ENCODE results near the gene YY2. TPM values are rescaled to one million over a fixed set of nuclear protein-coding genes. Genes with fewer than 3 reads are reported as not detected.
A peak's percentile ranks its signal among the peaks of the same experiment; 100 is the strongest.

YY2 gene
- total and polyA plus RNA-seq, 5 experiments from 2014 or later, result 0.36 to 2.1 (median 0.62) TPM

DNA sequence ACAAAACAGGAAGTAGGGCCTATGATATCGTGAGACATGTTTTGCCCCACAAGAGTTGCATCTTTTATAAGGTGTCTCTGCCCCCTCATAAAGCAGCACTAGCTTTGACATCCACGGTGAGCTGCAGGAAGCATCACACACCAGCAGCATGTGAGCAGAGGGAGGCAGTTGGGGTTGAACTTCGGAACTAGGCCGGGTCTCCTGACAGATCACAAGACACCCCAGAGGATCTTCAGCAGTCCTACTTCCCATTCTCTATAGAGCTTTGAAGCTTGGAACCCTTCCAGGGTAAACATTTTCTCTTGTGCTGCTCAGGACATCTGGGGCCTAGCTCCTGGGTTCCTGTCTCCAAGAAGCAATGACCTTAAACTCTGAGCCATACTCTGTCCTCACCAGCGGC lies 27.5 kb downstream of the YY2 start:
- ATAC-seq (no peak), DNase-seq (no peak)
- Mint-ChIP-seq H3K27ac (no peak overlapping the region), H3K4me1 (peaks cover 0 to 3% (median 0%) of the 10 kb centered on the region in 4 donors), H3K36me3 (peaks cover 0 to 33% (median 13%) of the 10 kb centered on the region in 3 donors), H3K9me3 (peaks cover 0 to 2% (median 0%) of the 10 kb centered on the region in 9 donors), H3K4me3 (no peak overlapping the region), H3K27me3 (no peaks in the 10 kb centered on the region)
- POLR2A ChIA-PET, result no interaction called here

DNA sequence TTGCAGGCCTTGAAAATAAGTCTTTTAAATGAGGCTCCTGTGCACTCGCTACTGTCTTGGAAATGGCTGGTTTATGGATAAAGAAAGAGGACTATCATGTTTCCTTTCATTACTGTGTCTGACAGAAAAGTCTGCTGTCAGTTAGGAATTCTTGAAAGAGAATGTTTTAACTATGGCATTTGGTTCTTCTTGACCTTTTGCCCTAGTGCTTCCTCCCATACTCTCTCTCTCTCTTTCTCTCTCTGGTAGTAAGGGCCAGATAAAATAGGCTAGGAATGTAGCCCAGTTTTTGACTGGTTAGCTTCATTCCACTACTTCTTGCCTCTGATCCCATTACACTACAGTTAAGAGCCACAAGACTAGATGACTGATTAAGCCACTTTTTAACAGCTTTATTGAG lies 29.8 kb downstream of the YY2 start:
- H3K27ac Mint-ChIP-seq, result no peak overlapping the region
- POLR2A ChIA-PET, result interaction anchor here (1.1 kb wide), 1 partner anchor 57 kb away, joined by 3 read pairs; no protein-coding TSS in a partner anchor
- no peak overlapping the region for H3K4me3 Mint-ChIP-seq
- H3K27me3 Mint-ChIP-seq, result no peaks in the 10 kb centered on the region
- peaks cover 0 to 3% (median 0%) of the 10 kb centered on the region in 4 donors for H3K4me1 Mint-ChIP-seq
- no peak for ATAC-seq
- peaks cover 0 to 21% (median 14%) of the 10 kb centered on the region in 3 donors for H3K36me3 Mint-ChIP-seq
- peaks cover 0 to 2% (median 0%) of the 10 kb centered on the region in 9 donors for H3K9me3 Mint-ChIP-seq
- no peak for DNase-seq

- no peak for ATAC-seq
- Mint-ChIP-seq H3K36me3 (peaks cover 0 to 11% (median 1%) of the 10 kb centered on the region in 3 donors), H3K4me1 (no peaks in the 10 kb centered on the region), H3K27ac (no peak overlapping the region), H3K4me3 (no peak overlapping the region), H3K27me3 (no peaks in the 10 kb centered on the region), H3K9me3 (no peaks in the 10 kb centered on the region)
- no peak for DNase-seq
- POLR2A ChIA-PET, result no interaction called here
Measured at GRCh38 chrX:21905313-21905712, 49.5 kb downstream of the YY2 start.

DNA sequence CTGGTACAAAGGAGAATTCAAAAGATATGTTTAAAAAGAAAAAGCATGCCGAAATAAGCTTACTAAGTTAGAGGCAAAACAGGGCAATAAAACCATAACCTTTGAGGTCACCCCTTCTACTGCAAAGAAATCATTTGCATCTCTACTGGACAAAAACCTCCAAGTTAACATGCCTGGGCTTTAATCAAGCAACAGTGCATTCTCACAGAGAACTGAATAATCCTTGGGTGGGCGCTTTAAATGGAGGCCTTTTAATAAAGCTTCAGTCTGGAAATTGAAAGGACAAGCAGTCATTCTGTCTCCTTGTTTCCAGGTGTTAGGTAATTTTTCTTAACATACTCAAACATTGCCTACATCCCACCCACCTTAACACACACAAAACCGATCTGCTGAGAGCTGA lies 50.2 kb downstream of the YY2 start:
- POLR2A ChIA-PET, result no interaction called here
- Mint-ChIP-seq H3K9me3 (no peaks in the 10 kb centered on the region), H3K27me3 (no peaks in the 10 kb centered on the region), H3K4me3 (no peak overlapping the region), H3K4me1 (no peaks in the 10 kb centered on the region), H3K36me3 (peaks cover 0 to 11% (median 1%) of the 10 kb centered on the region in 3 donors), H3K27ac (peak overlapping the region in 1 of 10 donors; percentile 34)
- DNase-seq (no peak), ATAC-seq (no peak)

GRCh38 chrX:21907260-21907659 lies 51.5 kb downstream of the YY2 start:
- Mint-ChIP-seq H3K27ac (no peak overlapping the region), H3K36me3 (peaks cover 0 to 6% (median 0%) of the 10 kb centered on the region in 3 donors)
- POLR2A ChIA-PET, result no interaction called here

More at GRCh38 chrX:21907260-21907659, 51.5 kb downstream of the YY2 start:
- ATAC-seq (no peak), DNase-seq (no peak)
- H3K4me3 Mint-ChIP-seq, result no peak overlapping the region
- no peaks in the 10 kb centered on the region for H3K4me1 Mint-ChIP-seq
- H3K9me3 Mint-ChIP-seq, result no peaks in the 10 kb centered on the region
- no peaks in the 10 kb centered on the region for H3K27me3 Mint-ChIP-seq

Other genes with a start within 250 kb of the YY2 start
- gene KLHL34, start 197.7 kb upstream of the YY2 start, total RNA-seq, result 1 to 10 TPM; 3.5 to 3.8 TPM
- gene KLHL34, start 197.7 kb upstream of the YY2 start, polyA plus RNA-seq, result 1 to 10 TPM in 2 of 3 donors, under 1 TPM in 1; 0.91 to 2.5 (median 2.3) TPM
- gene SMPX, start 97.9 kb upstream of the YY2 start, total RNA-seq, result not detected
- gene SMPX, start 97.9 kb upstream of the YY2 start, polyA plus RNA-seq, result not detected
- 1 to 10 TPM; 6.4 to 7.7 TPM for gene MBTPS2, start 16.4 kb upstream of the YY2 start, total RNA-seq
- gene MBTPS2, start 16.4 kb upstream of the YY2 start, polyA plus RNA-seq, result 1 to 10 TPM; 2.8 to 4.6 (median 4.4) TPM
- 10 to 100 TPM; 19.2 to 25.8 TPM for gene SMS, start 84.7 kb downstream of the YY2 start, total RNA-seq
- gene SMS, start 84.7 kb downstream of the YY2 start, polyA plus RNA-seq, result 10 to 100 TPM; 32.7 to 39.5 (median 32.9) TPM
- under 1 TPM; 0.18 to 0.19 TPM for gene PHEX, start 176.3 kb downstream of the YY2 start, total RNA-seq
- not detected for gene PHEX, start 176.3 kb downstream of the YY2 start, polyA plus RNA-seq